ENCODE data around the gene ADGRL1.

- TF ChIP-seq POLR2AphosphoS5 (IDR thresholded peaks at IDR 0.05; ENCODE audit: low read depth, low read length), result 0 out of 2 replicates have a peak, but pooled peaks have one; percentile 9
- TF ChIP-seq, protein P1, sequence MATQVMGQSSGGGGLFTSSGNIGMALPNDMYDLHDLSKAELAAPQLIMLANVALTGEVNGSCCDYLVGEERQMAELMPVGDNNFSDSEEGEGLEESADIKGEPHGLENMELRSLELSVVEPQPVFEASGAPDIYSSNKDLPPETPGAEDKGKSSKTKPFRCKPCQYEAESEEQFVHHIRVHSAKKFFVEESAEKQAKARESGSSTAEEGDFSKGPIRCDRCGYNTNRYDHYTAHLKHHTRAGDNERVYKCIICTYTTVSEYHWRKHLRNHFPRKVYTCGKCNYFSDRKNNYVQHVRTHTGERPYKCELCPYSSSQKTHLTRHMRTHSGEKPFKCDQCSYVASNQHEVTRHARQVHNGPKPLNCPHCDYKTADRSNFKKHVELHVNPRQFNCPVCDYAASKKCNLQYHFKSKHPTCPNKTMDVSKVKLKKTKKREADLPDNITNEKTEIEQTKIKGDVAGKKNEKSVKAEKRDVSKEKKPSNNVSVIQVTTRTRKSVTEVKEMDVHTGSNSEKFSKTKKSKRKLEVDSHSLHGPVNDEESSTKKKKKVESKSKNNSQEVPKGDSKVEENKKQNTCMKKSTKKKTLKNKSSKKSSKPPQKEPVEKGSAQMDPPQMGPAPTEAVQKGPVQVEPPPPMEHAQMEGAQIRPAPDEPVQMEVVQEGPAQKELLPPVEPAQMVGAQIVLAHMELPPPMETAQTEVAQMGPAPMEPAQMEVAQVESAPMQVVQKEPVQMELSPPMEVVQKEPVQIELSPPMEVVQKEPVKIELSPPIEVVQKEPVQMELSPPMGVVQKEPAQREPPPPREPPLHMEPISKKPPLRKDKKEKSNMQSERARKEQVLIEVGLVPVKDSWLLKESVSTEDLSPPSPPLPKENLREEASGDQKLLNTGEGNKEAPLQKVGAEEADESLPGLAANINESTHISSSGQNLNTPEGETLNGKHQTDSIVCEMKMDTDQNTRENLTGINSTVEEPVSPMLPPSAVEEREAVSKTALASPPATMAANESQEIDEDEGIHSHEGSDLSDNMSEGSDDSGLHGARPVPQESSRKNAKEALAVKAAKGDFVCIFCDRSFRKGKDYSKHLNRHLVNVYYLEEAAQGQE (IDR thresholded peaks at IDR 0.05; ENCODE audit: insufficient read depth in 1 of 2, low read depth in 2 of 2, low read length in 2 of 2), result no peak
- TF ChIP-seq TAF1 (IDR thresholded peaks at IDR 0.05; ENCODE audit: borderline replicate concordance, insufficient read depth, low read length), result no peak
- no peak for TF ChIP-seq SIN3A (IDR thresholded peaks at IDR 0.05; ENCODE audit: borderline replicate concordance, insufficient read depth, low read length)
Measured at GRCh38 chr19:14148751-14149410, 57.1 kb downstream of the ADGRL1 start.

Data from PFSK-1 (cell line).